HG03139 (cell line): Measurements from ENCODE around the gene STK24.

Source experiments
- ATAC-seq: cut with Tn5 transposase; IDR thresholded peaks from one replicate; pipeline ENCODE4 v1.9.1; 2021; ENCODE audit not compliant: unreplicated experiment

Gene STK24

DNA sequence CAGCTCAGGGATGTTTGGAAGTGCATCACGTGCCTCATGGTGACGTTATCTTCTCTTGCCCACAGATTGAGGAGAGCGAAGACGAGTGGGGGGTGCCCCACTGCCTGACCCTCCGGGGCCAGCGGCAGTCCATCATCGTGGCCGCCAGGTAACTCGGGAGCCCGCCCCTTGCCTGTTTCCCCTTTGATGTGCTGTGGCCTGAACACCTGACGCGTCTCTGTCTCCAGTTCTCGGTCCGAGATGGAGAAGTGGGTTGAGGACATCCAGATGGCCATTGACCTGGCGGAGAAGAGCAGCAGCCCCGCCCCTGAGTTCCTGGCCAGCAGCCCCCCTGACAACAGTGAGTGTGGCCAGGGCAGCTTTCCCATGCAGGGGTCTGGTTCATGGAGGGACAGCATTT lies 137.0 kb downstream of the STK24 start:
- no peak for ATAC-seq

DNA sequence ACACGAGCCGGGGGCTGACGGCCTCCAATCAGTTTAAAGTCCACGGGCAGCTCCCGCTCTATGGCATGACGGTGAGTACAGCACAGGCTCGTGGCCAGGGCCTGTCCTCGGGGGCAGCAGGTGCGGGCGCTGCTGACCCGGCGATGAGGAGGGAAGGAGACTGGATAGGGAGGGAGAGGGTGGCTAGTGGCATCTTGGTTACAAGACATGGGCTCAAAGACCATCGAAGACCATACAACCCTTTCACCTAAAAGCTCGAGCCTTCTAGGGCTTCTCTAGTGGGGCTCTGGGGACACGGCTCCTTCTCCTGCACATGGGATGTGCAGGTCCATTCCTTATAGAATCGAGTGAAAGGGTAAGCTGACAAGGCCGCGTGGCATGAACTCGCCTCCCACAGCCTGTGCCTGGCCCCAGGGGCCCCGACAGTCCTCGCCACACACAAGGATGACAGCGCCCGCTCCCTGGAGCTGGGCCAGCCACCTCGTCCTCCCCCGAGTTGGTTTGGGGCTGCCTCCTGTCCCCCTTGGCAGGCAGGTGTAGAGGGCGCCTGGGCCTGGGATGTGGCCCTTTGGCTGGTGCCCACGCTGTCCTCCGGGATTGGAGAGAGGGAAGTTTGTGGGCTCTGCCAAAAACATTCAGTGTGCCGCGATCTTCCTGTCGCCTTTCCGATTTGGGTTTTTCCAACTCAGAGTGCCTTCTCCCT lies 137.6 kb downstream of the STK24 start:
- ATAC-seq, result no peak

DNA sequence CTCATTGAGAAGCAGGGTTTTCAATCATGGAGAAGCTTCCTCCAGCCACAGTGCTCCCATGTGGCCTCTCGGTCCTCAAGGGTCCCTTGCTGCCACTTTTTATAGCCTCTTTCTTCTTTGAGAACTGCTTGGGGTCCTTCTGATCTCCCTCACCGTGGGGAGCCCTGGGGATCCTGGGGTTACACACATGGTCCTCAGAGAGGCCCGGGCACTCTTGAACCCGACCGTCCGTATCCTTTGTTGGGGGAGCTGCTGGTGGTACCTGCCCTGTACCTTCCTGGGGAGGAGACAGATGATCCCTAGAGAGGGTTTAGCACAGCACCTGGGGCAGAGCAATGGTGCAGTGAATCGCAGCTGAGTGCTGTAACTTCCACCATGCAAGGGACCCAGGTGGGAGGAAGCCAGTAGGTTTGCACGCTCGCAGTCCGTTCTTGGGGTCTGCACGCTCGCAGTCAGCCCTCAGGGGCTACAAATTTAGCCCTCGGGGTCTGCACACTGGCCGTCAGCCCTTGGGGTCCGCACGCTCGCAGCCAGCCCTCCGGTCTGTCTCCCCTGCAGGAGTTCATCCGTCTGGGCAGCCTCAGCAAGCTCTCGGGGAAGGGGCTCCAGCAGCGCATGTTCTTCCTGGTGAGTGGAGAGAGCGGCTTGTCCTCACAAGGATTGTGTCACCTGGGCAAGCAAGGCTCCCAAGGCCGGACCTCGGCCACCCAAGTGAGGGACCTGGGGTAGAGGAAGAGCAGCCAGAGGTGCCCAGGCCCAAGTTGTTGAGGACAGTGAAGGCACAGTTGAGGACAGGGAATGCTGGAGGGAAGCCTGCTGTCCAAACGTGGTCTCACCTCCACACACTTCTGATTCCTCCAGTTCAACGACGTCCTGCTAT lies 138.4 kb downstream of the STK24 start:
- ATAC-seq, result no peak

DNA sequence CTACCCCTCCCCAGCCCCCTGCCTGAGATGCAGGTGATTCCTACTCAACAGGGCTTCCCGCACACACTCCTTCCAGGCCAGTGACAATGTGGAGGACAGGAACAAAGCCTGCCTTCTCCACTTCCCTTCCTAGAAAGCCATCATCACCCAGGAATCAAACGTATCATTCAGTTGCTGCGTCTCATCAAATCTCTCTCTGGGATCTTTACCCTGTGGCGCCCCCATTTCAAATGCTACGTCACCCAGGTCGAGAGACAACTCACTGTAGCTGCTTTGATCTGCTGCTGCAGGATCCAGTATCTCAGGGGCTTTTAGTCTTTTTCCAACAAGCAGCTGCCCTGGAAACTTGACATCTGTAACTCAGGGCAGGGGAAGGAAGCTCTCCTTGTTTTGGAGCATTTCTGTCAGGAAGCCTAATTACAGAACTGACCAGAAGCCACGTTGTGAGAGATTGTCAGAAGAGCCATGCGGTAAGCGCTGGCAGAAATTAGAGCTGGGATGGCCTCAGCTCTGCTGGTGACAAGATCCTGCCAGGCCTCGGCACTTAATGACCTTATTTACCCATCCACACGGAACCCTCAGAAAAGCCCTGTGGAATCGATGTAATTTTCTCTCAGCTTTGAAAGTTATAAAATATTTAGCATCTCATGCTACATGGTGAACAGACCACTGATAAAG lies 140.5 kb downstream of the STK24 start:
- ATAC-seq, result no peak

DNA sequence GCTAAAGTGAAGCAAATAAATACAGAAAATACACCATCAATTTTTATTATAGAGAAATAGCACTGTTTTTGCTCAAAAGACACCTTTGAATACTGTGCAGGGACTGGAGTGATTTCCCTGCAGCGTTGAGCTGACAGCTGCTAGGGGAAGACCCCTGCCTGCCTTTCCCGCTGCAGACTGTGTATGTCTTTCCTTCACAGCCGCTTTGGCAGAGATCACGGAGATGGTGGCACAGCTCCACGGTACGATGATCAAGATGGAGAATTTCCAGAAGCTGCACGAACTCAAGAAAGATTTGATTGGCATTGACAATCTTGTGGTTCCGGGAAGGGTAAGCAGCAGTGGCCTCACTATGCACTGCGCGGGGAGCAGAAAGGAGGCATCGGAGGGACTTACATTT lies 141.5 kb downstream of the STK24 start:
- no peak for ATAC-seq

DNA sequence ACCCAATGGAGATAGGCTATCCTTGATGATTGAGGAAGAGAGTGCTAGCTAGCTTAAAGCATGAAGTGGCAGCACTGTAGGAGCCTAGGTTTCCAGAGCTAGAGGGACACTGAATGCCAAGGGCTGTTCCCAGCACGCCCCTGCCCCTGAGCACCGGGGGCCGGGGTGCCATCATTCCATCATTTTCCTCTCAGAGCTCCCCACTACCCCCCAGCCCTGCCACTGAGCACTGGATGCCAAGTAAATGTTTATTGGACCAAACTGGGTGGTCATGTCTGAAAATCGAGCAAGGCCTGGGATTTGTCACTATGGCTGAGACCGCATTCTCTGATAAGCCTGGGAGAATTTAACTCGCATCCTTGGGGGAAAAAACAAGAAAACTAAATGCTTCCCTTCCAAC lies 142.8 kb downstream of the STK24 start:
- ATAC-seq, result no peak

DNA sequence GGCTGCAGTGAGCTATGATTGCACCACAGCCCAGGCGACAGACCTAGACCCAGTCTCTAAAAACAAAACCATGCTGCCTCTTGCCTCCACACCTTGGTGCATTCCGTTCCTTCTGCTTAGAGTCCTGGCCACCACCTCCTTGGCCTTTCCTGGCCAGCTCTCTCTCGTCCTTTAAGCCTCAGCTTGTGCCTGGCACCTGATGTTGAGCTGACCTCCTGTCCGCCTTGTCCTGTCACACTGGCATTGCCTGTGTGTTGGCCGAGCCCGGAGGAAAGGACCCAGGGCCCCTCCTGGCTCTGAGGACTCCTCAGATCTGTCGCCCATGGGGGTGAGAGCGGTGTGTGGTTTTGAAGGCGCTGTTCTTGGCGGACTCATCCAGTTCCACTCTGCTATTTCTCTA lies 143.3 kb downstream of the STK24 start:
- ATAC-seq, result no peak

DNA sequence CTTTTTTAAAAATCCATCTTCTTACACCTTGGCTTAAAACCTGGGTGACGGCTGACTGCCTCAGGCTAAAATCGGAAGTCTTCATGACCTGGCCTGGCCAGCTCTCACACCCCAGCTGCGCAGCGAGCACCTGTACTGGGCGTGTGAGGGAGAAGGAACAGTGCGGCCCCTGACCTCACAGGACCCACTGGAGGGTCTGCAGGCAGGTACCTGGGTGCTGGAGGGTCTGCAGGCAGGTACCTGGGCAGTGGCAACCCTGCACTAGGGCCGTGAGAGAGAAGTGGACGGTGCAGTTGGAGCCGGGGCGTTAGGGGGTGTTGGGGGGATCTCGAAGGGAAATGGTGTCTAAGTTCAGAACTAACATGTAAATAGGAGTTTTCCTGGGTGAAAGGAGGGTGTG lies 144.3 kb downstream of the STK24 start:
- ATAC-seq, result no peak

DNA sequence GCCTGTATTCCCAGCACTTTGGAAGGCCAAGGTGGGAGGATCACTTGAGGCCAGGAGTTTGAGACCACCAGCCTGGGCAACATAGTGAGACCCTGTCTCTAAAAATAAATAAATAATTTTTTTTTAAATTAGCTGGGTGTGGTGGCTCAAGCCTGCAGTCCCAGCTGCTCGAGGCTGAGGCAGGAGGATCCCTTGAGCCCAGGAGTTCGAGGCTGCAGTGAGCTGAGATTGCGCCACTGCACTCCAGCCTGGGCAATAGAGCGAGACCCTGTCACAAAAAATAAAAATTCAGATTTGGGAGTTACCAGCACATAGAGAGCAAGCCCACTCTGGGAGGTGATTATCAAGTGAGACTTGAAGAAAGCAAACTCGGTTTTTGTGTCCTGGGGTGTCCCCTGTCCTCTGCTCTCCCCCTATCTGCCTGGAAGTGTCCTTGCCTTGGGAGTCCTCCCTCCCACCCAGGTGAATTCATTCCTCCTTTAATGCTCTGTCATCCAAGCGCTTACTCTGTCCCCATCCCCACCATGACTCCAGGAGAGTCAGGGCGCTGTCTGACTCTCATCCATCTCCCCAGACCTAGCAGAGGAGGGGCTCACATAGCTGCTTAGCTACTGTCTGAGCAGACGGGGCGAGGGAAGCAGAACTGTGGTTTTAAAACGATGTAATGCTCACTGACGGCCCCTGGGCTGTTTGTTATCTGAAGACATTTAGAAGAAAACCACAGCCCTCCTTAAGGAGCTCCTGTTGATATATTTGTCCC lies 146.8 kb downstream of the STK24 start:
- no peak for ATAC-seq

DNA sequence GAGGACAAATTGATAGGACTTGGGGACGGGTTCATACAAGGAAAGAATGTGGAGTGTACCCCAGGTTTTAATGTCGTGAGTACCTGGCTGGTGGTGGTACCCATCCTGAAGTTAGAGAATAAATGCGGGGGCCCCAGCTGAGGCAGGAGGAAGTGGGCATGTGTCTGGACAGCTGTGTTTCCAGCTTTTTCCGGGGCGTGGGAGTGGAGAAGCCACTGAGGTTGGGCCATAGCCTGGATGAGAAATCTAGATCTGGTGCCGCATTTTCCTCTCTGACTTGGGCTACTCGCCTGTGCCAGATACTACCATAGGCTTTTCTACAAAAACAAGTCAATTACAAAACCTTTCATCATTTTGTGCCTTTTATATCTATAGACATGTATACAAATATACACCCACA lies 147.4 kb downstream of the STK24 start:
- ATAC-seq, result no peak

DNA sequence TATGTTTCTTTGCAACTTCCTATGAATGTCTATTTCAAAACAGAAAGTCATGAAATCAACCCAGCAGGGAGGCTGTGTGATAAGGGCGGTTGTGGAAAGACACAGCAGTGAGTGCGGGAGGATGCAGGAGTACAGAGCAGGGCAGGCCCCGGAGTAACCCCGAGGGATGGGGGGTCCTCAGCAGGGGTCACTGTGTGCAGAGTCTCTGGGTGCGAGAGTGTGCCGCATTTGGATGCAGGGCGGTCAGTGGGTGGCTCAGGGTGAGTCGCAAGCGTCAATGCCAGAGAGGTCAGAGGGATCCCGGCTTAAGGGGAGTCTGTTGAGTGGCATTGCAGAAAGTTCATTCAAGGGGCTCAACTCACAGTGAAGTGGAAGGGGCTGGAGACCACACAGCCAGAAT lies 147.8 kb downstream of the STK24 start:
- no peak for ATAC-seq

DNA sequence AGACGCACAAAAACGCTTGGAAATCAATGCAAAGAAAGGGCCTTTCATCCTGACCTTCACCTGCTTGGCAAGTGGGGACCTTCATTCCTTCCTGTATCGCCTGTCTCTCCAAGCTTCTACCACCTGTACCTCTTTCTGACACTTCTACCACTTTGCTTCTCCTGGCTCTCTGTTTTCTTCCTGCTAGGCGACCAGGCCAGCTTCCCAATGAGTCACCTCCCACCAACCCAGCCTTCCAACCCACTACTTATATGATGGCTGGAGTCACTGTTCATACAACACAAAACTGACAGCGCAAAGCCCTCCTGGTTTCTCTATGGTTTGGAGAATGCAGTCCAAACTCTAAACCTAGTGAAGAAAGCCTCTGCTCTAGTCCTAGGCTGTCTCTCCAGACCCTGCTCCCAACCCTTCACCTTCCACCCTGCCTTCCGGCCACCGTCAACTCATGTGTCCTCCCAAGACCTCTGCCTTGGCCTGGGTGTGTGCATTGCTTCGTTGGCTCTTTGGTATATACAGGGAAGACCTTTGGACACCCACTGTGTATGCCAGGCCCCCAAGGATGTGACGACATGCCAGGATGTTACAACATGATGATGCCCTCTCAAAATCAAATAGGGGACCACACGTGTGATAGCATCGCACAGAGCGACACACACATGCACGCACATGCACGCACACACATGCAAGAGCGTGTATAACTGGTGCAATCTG lies 148.5 kb downstream of the STK24 start:
- ATAC-seq, result no peak

DNA sequence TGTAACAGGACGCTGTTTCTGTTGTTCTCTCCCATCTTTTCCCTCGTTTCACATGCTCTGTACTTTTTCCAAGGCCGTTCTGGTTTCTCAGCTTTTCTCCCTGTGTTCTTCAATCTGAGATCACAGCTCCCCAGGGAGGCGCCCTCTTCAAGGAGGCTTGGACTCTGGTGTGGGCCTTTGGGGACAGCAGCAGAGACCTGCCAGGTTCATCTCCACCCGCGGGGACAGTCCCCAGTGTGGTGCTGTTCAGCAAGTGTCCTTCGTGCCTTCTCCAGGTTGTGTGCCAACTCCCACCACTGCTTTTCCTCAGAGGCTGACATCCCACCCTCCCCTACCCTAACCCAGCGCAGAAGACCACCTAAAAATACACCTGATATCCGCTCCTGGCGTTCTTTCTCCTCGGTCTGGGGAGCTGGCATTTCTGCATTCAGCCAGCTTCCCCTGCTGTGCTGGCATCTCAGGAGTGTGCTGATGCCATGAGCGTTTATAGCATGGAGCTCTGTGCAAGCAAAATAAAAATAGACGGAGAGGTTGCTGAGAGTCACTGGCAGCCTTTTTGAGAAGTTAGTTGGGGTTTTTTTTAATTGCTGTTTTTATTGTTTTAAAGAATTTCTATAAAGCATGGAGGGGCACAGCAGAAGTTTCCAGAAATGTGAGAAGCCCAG lies 149.4 kb downstream of the STK24 start:
- no peak for ATAC-seq

DNA sequence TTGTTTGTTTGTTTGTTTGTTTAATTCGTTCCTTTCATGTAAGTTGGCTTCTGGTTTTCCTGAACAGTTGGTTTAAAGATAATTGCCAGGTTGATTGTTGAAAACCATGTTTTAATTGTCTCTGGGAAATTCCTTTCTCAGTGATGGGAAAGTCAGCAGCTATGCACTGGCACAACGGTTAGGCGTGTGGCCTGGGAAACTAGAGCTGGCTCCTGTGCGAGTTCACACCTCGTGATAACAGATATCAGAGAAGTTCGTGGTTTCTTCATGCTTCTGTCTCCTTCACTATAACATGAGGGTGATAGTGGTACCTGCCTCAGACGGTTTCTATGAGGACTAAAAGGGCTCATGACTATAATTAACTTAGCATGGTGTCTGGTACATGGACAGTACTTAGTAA lies 153.5 kb downstream of the STK24 start:
- ATAC-seq, result no peak

DNA sequence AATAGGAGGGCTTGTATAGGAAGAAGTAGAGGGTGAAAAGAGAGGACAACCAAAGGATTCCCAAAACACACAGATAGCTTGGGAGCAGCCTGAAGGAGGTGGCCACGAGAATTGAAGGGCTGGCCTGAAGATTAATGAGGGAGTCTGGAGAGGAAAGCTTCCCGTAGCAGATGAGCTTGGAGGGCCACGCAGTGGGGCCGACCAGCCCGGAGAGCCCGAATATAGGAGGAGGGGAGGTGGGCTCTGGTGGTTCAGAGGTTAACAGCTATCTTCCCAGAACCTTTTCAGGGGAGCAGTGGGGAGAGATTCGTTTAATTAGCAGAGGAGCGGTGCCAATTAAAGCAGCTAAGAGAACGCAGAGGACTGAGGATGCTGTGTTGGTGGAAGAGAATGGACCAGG lies 154.9 kb downstream of the STK24 start:
- ATAC-seq, result no peak

DNA sequence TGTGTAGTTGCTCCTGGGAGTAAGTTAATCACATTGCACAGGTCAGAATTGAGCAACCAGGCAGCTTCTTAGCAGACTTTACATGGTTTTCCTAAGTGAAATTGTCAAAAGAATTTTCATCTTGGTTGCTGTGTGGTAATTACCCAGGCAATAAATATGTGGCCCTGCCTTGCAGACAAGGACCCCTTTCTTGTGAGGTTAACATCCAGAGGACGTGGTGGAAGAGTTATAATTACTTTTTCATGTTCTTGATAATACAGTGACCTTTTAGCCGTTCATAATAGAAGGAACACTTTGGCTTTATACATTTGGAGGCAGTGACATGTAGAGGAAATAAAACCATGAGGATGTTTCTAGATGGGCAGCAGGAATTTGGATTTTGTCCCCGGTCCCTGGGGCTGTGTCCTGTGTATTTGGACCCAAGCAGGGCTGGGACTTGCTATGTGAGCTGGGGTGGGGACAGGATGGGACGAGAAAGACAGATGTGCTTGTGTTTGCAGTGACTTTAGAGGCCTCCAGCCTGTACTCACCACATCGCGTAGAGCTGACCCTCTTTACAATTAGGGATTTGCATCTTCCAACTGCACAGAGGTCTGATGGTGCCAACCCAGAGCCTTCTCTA lies 156.2 kb downstream of the STK24 start:
- ATAC-seq, result no peak

DNA sequence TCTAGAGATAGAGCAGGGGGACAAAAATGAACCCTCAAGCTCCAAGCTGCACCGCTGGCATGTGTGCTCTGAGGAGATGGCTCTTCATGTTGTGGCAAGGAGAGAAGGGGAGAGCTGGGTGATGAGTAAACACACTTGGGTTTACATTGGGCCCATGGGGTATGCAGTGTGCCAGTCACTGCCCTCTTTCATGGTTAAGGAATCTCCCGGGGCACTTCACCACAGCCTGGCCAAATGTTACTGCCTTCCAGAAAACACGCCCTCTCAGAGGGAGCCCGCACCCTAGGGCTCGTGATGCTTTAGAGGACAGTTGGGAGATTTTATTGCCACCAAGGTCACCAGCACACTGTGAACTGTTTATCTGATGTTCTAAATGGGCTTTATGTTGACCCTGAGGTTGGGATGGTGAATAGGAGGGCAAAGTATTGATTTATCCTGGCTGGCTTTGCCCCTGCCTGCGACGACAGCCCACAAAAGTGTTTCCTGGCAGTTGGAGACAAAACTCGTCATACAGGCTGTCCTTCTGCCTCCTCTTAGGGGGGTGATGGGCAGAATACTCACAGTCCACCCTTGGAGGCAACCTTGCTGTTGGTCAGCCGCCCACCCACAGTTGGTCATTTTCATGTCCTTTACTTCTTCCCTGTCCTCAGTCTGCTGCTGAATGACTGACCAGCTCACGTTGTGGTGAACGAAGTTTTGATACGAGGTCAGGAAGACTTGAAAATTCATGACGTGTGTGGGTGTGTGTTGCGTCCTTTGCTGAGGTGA lies 156.9 kb downstream of the STK24 start:
- ATAC-seq, result no peak

DNA sequence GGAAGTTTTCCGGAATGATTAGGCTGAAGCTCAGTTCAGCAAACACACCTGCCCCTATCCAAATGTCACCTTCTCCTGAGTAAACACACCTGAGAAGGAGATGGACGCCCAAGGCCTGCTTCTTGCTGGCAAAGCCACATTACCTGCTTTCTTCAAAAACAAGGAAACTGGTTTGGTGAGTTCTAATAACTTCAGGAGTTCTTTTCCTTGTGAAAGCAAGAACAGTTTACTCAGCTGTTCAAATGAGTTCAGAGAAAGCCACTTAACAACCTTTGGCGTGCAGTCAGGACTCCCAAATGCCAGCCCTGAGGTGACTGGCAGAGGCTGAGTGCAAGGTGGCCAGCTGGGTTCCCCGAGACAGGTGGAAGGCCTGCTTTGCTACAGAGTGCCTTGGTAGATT lies 160.5 kb downstream of the STK24 start:
- ATAC-seq, result no peak
